ENCODE data around the gene IL4R. TPM values are rescaled to one million over a fixed set of nuclear protein-coding genes. Genes with fewer than 3 reads are reported as not detected.

Gene IL4R
- total RNA-seq, 1 experiment from 2014 or later: 13.1 TPM

DNA sequence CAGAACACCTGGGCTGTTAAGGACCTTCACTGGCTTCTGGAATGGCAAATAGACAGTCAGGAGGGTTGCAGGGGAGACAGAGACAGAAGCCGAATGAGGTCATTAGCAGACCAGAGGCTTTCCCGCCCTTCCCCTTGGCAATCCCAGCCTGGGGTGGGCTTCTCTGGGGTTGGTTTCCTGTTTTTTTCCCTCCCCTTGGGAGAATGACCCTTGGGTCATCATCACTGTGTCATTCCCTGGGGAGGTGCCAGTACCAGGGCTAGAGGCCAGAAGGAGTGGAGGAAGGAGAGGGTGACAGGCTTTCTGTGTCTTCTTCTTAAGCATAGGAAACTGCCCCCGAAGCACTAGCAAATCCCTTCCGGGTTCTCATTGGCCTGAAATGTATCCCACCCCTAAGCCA, 45.3 kb downstream of the IL4R start:
- DNase-seq (ENCODE audit: low read depth): peak; percentile 44

DNA sequence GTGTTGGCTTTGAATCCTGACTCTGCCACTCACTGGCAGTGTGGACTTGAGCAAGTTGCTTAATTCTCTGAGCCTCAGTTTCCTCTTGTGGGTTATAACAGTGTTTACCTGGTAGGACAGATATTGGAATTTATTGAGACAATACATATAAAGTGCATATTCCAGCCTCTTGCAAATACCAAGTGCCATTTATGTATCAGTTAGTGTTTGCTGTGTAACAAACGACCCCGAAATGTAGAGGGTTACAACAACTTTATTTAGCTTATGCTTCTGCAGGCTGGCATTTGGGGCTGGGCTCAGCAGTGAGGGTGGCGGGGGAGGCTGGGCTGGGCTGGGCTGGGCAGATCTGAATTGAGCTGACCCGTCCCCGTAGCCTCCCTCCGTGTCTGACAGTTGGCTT, 45.8 kb downstream of the IL4R start:
- no peak for DNase-seq (ENCODE audit: low read depth)

DNA sequence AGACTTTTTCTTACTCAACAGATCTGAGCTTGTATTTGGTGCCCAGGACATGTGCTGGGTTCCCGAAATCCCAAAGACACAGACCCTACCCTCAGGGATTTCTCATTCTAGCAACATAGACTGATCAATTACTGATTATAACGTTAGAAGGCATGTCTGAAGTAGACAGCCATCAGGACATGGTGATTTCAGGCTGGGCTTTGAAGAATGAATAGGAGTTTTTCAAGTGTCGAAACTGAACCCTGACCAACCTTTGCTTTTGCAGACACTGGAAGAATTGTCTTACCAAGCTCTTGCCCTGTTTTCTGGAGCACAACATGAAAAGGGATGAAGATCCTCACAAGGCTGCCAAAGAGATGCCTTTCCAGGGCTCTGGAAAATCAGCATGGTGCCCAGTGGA, 48.2 kb downstream of the IL4R start:
- no peak for DNase-seq (ENCODE audit: low read depth)

DNA sequence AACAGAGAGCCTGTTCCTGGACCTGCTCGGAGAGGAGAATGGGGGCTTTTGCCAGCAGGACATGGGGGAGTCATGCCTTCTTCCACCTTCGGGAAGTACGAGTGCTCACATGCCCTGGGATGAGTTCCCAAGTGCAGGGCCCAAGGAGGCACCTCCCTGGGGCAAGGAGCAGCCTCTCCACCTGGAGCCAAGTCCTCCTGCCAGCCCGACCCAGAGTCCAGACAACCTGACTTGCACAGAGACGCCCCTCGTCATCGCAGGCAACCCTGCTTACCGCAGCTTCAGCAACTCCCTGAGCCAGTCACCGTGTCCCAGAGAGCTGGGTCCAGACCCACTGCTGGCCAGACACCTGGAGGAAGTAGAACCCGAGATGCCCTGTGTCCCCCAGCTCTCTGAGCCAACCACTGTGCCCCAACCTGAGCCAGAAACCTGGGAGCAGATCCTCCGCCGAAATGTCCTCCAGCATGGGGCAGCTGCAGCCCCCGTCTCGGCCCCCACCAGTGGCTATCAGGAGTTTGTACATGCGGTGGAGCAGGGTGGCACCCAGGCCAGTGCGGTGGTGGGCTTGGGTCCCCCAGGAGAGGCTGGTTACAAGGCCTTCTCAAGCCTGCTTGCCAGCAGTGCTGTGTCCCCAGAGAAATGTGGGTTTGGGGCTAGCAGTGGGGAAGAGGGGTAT, 48.9 kb downstream of the IL4R start:
- DNase-seq (ENCODE audit: low read depth): no peak

DNA sequence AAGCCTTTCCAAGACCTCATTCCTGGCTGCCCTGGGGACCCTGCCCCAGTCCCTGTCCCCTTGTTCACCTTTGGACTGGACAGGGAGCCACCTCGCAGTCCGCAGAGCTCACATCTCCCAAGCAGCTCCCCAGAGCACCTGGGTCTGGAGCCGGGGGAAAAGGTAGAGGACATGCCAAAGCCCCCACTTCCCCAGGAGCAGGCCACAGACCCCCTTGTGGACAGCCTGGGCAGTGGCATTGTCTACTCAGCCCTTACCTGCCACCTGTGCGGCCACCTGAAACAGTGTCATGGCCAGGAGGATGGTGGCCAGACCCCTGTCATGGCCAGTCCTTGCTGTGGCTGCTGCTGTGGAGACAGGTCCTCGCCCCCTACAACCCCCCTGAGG, 49.5 kb downstream of the IL4R start:
- DNase-seq (ENCODE audit: low read depth): no peak

DNA sequence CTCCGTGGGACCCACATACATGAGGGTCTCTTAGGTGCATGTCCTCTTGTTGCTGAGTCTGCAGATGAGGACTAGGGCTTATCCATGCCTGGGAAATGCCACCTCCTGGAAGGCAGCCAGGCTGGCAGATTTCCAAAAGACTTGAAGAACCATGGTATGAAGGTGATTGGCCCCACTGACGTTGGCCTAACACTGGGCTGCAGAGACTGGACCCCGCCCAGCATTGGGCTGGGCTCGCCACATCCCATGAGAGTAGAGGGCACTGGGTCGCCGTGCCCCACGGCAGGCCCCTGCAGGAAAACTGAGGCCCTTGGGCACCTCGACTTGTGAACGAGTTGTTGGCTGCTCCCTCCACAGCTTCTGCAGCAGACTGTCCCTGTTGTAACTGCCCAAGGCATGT, 50.0 kb downstream of the IL4R start:
- peak; percentile 29 for DNase-seq (ENCODE audit: low read depth)

DNA sequence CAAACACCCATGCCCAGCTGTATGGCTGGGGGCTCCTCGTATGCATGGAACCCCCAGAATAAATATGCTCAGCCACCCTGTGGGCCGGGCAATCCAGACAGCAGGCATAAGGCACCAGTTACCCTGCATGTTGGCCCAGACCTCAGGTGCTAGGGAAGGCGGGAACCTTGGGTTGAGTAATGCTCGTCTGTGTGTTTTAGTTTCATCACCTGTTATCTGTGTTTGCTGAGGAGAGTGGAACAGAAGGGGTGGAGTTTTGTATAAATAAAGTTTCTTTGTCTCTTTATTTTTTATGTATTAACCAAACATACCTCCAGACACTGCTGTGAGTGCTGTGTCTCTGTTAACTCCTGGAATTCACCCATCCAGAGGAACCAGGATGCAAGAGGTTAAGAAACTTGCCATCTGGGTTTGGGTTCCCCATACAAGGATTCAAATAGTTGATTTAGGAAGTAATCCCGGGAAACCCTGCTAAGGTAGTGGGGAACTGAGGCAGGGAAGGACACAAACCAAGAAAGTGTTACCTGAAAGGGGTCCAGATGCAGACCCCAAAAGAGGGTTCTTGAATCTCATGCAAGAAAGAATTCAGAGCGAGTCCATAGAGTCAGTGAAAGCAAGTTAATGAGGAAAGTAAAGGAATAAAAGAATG, 50.8 kb downstream of the IL4R start:
- DNase-seq (ENCODE audit: low read depth): no peak

DNA sequence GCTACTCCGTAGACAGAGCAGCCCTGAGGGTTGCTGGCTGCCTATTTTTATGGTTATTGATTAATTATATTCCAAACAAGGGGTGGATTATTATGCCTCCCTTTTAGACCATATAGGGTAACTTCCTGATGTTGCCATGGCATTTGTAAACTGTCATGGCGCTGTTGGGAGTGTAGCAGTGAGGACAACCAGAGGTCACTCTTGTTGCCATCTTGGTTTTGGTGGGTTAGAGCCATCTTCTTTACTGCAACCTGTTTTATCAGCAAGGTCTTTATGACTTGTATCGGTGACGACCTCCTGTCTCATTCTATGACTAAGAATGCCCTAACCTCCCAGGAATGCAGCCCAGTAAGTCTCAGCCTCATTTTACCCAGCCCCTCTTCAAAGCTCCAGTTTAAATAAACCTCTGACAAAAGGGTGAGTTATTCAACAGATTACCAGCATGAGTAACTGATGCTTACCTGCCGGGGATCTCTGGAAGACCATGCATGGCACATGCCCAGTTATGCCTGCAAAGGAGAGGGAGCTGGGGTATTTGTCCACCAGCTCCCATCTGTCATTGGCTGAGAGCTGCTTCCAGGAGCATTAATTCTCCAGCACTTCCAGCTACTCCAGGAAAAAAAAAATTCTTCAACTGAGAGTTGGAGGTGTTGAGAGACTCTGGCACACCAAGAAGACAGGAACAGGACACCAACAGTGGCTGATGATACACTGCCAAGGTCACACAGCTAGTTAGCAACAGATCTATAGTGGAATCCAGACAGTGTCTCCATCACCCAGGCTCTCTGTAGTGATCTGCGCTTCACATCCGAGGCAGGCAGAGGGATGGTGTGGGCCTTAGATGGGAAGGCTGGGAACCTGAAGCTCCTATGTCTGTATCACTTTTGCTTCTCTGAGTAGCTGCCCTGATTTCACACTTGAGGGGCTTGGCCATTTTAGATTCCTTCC, 51.6 kb downstream of the IL4R start:
- DNase-seq (ENCODE audit: low read depth): peak; percentile 84

DNA sequence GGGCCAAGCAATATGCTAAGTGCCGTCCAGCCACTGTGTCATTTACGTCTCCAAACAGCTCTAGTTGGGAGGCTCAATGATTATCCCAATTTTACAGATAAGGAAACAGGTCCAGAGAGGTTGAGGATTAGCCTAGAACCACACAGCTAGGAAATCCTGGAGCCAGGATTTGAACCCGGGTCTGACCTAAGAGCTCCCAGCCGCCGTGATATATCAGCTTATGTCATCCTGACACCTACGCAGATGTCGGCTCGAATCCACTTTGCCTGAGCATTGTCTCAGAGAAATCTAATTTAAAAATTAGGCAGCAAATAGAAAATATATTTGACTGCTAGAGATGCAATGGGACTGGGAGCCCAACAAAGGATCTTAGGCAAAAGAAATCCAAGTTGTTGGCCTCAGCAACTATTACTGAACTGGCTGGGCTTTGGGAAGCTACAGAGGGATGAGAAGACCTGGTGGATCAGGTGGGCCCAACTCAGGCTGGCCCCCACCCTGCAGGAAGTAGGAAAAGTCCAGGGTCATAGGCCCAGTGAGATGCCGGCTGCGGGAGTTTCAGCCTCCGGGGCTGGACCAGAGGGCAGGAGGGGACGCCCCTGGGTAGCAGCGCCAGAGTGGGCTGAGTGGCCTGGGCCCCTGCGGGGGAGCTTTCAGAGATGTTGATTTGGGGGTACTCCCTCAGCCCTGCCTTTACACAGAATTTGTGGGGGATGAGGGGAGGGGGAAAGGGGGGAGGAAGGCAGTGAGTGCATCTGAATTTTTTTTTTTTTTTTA, 53.1 kb downstream of the IL4R start:
- no peak for DNase-seq (ENCODE audit: low read depth)

DNA sequence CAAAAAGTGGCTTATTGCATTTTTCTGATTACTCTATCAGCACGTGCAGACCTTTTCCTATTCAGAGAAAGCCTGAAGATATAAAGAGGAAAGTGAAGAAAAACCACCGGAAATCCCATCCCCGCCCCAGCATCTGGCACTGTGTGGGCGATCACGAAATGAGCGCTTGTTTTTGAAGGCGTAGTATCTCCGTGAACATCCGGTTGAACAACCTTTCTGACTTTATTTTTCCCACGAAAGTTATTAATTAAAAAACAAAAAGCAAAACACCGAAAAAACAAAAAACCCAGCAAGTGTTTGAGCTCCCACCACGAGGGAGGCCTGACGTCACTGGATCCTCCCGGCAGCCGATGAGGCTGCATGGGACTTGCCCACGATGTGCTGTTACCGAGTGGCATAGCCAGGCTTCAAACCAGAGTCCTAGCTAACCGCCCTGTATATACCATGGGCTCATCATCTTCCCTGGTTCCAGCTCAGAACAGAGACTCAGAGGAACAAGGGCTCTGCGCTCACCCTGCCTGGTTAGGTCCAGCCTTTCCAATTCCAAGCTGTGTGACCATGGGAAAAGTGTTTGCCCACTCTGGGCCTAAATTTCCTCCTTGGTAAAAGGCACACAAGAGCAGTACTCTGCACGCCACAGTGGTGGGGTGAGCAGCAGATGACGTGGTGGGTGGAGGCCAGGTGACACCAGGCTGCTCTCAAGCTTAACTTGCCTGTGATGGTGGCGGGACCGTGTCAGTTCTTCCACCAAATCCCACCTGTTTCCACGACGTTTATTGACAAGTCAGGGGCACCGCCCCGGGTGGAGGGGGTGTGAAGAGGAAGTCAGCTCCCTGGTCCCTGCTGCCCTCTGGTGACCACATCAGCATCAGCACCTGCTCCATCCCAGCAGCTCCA, 53.9 kb downstream of the IL4R start:
- DNase-seq (ENCODE audit: low read depth): peak; percentile 50

DNA sequence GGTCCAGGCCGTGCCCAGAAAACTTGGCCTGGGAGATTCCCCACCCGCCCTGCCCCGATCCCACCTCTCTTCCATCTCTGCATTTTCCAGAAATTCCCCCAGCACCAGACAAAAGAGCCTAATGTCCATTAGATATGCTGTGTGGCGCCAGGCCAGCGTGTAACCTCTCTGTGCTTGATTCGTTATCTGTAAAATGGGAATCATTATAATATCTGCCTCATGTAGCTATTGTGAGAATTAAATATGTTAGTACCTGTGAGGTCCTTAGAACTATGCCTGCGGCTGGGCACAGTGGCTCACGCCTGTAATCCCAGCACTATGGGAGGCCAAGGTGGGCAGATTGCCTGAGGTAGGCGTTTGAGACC, 54.6 kb downstream of the IL4R start:
- no peak for DNase-seq (ENCODE audit: low read depth)

DNA sequence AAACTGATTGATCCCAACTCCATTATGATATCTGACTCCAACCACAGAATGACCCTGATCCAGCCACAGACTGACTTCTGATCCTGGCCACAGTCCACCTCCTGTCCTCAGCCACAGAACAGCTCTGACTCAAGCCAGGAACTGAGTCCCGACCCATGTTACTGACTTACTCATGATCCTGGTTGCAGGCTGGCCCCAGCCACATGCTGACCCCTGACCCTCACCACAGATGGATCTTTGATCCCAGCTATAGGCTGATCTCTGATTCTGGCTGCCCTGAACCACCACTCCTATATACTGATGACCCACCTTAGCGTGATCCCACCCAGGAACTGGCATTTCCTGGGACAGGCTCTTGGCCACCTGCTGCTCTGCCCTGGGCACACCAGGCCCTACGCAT, 56.0 kb downstream of the IL4R start:
- DNase-seq (ENCODE audit: low read depth): peak; percentile 64

DNA sequence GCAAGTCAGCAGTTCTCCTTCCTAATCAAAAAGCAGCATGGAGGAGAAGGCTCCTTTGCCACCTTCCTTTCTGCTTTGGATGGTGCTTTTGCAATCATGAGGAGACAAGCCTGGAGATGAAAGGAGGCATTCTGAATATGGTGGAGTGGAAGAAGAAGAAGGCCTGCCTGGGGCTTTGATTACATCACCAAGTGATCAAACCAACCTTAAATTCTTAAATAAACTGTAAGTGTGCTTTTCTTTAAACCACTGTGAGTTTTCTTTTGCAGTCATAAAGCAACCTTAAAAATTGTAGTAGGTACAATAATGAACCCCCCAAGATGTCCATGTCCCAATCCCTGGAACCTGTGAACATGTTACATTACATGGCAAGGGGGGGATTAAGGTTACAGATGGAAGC, 56.5 kb downstream of the IL4R start:
- no peak for DNase-seq (ENCODE audit: low read depth)

DNA sequence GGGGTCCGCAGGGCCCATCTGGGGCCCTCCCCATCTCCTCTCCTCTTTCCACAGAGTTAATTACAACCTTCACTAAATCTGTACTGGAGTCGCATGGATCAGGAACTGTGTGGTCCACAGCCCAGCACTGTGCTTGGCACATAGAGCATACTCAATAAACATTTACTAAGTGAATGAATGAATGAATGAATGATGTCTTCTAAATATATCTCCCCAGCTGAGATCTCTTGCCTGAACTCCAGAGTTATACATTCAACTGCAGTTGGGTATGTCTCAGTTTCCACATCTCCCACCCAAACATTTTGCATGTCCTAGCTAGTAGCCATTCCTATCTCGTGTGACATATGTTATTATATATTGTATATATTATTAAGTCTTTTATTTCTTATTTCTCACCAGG, 59.5 kb downstream of the IL4R start:
- DNase-seq (ENCODE audit: low read depth): no peak

DNA sequence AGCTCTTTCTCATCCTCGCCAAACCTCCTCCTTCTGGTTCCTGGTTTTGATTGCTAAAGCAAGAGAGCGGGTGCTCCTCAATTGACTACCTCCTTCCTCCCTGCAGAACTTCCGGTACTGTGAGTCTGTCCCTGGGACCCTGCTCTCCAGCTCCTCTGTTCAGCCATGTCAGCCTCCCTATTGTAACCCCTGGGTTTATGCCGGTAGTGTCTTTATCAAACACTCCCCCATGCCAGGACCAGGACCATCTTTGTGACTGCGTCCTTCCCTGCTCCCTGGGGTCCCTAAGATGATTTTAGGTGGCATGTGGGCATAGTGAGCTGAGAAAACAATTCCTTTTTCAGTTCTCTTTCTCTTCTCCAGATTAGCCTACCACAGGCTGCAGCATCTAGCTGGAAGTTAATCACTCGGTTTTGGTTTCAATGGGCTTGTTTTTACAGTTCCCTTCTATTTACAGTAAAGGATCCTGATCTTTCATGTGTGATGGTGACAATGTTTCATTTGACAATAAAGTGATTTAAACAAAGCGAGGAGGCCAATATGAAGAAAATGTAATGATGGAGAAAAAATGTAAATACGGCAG, 60.5 kb downstream of the IL4R start:
- DNase-seq (ENCODE audit: low read depth): no peak

DNA sequence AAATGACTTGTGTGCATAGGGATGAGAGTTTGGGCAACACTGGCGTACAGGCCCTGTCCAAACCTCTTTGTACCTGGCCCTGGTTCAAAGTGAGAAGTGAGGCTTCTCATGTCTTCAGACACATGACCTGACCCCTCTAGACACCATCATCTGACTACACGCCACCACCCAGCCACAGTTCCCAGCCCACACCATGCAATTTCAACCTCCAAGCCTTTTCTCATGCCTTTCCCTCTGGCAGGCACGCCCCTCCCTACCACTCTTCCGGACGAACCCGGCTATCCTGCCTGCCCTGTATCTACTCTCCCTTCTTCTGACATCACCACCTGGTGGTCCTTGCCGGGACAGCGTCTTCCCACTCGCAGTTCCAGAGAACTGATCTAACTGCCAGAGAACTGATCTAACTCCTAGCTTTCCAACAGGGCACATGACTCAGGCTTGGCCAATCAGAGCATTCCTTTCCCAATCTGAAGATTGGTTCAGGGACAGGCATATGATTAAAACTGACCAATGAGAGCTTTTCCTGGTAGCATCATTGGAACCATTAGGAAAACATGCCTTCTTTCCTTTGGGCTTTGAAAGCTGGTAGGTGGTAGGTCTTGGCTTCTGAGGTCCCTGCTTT, 61.1 kb downstream of the IL4R start:
- peak; percentile 82 for DNase-seq (ENCODE audit: low read depth)

DNA sequence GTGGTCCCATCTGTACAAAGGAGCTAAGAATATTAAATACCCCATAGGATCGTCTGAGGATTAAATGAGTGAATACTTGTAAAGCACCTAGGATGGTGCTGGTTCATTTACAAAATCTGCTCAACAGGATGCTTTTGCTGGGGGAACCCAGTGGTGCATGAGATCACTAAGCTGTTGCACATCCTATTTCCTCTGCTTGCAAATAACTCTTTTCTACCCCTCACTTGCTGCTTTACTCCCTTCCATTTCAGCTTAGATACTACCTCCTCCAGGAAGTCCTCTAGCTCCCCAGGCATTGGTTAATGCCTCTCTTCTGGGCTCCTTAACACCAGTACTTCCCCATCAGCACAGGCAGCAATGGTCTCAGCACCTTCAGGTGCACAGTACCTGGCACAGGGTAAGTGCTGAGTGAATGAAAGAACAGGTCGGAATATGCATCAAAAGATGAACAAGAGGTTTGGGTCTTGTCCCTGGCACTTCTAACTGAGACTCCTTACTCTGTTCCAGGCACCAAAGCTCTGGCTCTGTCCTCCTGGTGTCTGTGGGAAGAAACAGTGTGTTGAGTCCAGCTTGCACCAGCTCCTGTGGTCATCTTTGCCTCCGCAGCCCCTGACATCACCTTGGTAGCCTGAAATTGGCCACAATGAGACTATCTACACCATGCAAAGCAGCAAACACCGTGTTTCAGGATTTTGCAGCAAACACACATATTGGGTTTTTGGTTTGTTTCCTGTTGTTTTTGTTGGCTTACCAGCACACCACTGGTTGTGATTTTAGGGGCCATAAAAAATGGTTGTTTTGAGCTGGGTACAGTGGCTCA, 64.1 kb downstream of the IL4R start:
- no peak for DNase-seq (ENCODE audit: low read depth)

DNA sequence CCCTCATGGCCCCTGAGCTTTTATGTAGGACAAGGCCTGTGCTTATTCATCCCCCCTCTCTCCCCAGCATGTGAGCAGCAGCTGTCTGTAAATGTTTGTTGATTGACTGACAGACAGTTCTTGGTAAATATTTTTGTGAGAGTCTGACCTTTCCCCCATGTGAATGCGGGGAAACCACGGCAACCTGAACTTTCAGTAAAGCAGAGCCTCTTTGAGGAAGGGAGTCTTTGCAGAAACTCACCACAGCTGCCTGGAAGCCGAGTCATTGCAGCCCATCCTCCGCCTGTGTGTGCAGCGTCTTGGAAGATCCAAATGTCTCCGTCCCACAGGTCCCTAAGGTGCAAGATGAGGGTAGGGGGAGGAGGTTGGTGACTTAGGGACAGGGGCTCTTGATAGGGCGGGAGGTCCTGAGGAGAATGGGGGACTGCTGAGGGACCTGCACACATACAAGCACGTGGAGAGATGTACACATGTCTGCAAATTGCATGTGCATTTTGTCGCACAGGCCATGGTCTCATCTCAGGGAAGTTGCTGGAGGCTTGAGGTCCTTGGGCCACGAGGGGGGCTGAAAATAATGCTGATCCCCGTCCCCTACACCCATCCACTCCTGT, 65.2 kb downstream of the IL4R start:
- DNase-seq (ENCODE audit: low read depth): no peak

DNA sequence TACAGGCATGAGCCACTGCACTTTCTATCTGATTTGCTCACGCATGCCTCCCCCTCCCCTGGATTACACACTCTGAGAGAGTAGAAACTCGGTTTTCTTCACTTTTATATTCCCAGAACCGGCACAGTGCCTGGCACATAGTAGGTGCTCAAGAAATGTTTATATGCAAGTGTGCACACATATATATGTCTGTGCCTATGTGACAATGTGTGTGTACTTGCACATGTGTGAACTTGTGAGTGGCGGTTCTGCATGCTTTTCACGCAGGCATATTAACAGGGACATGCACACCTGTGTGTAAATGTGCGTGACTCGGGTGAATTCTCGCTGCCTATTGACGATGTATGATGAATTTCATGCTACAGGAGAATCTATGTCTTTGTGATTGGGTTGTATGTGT, 66.1 kb downstream of the IL4R start:
- no peak for DNase-seq (ENCODE audit: low read depth)
